Activated CD4-positive, alpha-beta T cell treated with anti-CD3 and anti-CD28 coated beads, Interleukin-2, amount 50 U/mL, for 1 hour (primary cell): ENCODE data around the gene TTYH2.

ENCODE experiments used
- DNase-seq: peaks from one replicate; pipeline ENCODE4 v3.0.0-alpha.2; 2020

TTYH2 gene

GRCh38 chr17:74217037-74217730 lies 3.8 kb downstream of the TTYH2 start:
- no peak for DNase-seq

- DNase-seq, result no peak
Measured at GRCh38 chr17:74217888-74218287, 4.5 kb downstream of the TTYH2 start.

GRCh38 chr17:74218436-74218835 lies 5.1 kb downstream of the TTYH2 start:
- DNase-seq, result no peak

- DNase-seq, result no peak
Measured at GRCh38 chr17:74219576-74220133, 6.3 kb downstream of the TTYH2 start.

GRCh38 chr17:74220219-74220618 lies 6.8 kb downstream of the TTYH2 start:
- no peak for DNase-seq

GRCh38 chr17:74220946-74221818 lies 7.8 kb downstream of the TTYH2 start:
- DNase-seq, result no peak

- DNase-seq, result no peak
Measured at GRCh38 chr17:74222399-74222798, 9.0 kb downstream of the TTYH2 start.

- no peak for DNase-seq
Measured at GRCh38 chr17:74223901-74224300, 10.5 kb downstream of the TTYH2 start.

GRCh38 chr17:74224959-74225725 lies 11.8 kb downstream of the TTYH2 start:
- no peak for DNase-seq

- DNase-seq, result no peak
Measured at GRCh38 chr17:74226252-74226651, 12.9 kb downstream of the TTYH2 start.

GRCh38 chr17:74227271-74228080 lies 14.1 kb downstream of the TTYH2 start:
- DNase-seq, result no peak

GRCh38 chr17:74228306-74228978 lies 15.1 kb downstream of the TTYH2 start:
- no peak for DNase-seq

- no peak for DNase-seq
Measured at GRCh38 chr17:74230896-74231295, 17.5 kb downstream of the TTYH2 start.

- DNase-seq, result no peak
Measured at GRCh38 chr17:74231928-74232907, 18.8 kb downstream of the TTYH2 start.

GRCh38 chr17:74233937-74234336 lies 20.6 kb downstream of the TTYH2 start:
- DNase-seq, result no peak

- DNase-seq, result no peak
Measured at GRCh38 chr17:74234486-74234885, 21.1 kb downstream of the TTYH2 start.

- DNase-seq, result no peak
Measured at GRCh38 chr17:74235040-74235581, 21.7 kb downstream of the TTYH2 start.

GRCh38 chr17:74235911-74236371 lies 22.6 kb downstream of the TTYH2 start:
- DNase-seq, result no peak

GRCh38 chr17:74237321-74237720 lies 23.9 kb downstream of the TTYH2 start:
- DNase-seq, result no peak

- no peak for DNase-seq
Measured at GRCh38 chr17:74239172-74239571, 25.8 kb downstream of the TTYH2 start.
